Skin of body (tissue), 2 donors: ENCODE data around the gene NBAS. TPM values are rescaled to one million over a fixed set of nuclear protein-coding genes. Genes with fewer than 3 reads are reported as not detected.

Experiments used
- DNase-seq: peaks from one replicate; lab custom pipeline; 2025; lab: John Stamatoyannopoulos, UW
- total RNA-seq: library from RNA; depleted of rRNA; stranded (reverse); fragments of >200 nt; gene quantifications from one replicate; pipeline ENCODE4 v1.2.3, GENCODE V29; 2014

NBAS gene
- total RNA-seq, 1 donor from 2014 or later = 69.3 TPM

DNA sequence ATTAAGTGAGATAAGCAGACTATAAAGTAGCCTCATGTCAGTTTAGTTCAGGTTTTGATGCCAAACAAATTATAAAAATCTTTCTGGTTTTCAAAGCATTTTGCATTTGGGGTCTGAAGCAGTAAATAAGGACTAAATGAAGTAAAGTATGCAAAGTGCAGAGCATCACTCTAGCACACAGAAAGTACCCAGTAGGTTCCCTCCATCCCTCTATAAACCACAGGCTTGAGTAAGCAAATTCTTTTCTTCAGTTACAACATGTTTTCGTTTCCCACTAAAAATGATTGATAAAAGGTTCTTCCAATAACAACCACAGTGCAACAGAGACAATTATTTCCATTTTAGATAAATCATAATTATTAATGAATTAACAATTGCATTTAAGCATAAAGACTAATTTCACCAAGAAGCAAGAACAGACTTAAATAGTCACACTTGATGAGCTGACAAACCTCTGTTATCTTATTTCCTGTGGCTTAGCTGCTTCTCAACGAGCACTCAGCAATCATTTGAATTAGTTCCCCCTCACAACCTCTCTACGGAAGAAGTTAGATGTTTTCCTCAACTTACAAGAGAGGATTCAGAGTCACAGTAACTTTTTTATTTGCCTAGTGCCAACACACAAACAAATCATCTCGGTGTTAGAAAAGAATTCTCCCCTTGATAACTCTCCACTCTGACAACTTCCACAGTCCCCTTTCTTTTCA lies 249.8 kb downstream of the NBAS start:
- DNase-seq = no peak

DNA sequence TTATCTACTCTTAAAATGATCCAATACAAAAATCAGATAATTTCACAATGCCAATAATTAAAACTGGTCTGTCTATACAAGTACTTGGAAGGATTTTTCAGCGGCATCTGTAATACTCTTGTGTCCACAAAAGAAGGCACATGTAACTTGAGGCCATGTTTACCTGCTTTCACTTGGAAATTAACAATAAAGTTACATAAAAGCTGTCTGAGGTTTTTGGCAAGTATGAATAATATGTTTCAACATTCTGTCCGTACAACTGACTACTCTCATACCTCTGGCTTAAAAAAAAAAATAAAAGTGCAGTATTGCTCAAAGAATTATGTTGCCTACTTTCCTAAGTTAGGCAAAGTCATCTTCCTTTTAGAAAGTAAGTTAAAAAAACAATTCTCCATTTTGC lies 253.6 kb downstream of the NBAS start:
- DNase-seq = no peak

- DNase-seq = no peak
Measured at GRCh38 chr2:15306706-15307105, 254.4 kb downstream of the NBAS start.

GRCh38 chr2:15303874-15304273 lies 257.3 kb downstream of the NBAS start:
- DNase-seq = no peak

DNA sequence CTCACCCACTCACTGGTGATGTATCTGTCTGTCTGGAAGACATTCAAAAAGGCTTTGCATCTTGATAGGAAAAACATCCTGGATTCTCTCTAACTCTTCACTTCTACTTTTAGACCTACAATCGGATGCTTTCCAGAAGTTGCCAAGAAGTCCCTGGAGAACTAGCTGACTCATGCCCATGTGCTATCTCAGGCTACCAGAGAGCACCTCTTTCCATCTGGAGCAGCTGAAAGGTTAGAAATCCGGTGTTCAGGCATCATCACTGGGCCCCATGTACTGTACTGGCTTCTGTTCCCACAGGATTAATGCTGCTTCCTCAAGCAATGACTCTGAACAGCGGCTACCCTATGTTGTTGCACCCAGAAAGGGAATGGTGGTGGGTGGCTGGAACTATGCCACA lies 259.0 kb downstream of the NBAS start:
- no peak for DNase-seq

DNA sequence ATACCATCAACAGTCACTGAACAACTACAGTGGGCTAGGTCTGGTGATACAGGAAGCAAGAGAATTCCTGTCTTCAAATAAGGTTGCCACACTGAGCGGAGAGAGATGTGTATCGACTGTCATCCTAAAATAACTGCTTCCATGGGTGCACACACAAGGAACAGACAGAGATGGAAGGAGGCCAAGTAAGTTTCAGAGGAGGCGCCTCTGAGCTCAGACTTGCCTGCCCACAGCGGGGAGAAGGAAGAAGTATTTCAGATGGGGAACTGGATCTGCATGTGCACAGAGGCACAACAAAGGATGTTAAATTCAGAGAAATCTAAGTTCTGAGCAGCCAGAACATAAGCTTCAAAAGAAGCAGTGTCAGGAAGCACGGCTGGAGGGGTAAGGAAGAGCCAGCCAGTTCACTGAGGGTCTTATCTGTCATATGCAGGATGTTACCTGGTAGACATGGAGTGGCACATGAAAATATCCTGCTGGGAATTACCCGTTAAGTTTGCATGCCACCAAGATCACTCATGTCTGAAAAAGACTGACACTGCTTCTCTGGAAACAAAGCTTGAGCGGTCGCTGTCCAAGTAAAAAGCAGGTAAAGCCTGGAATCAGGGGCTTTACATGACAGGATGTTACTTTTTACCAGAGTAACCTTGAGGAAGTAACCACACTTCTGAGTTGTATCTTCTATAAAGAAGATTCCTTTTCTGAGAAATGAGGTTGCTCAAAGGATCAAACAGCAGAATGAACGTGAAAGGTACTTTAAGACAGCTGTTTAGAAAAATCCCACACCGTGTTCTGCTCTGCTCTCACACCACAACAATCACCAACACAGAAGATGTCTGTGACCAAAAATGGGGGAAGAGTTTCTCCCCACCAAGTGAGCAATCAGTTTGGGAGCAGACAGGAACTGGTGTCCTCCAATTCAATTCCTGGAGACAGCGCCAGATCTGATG lies 260.2 kb downstream of the NBAS start:
- no peak for DNase-seq

GRCh38 chr2:15299904-15300520 lies 261.1 kb downstream of the NBAS start:
- DNase-seq = no peak

- no peak for DNase-seq
Measured at GRCh38 chr2:15298770-15299169, 262.4 kb downstream of the NBAS start.

- DNase-seq = no peak
Measured at GRCh38 chr2:15293262-15293937, 267.7 kb downstream of the NBAS start.

GRCh38 chr2:15287447-15288184 lies 273.5 kb downstream of the NBAS start:
- DNase-seq = no peak

DNA sequence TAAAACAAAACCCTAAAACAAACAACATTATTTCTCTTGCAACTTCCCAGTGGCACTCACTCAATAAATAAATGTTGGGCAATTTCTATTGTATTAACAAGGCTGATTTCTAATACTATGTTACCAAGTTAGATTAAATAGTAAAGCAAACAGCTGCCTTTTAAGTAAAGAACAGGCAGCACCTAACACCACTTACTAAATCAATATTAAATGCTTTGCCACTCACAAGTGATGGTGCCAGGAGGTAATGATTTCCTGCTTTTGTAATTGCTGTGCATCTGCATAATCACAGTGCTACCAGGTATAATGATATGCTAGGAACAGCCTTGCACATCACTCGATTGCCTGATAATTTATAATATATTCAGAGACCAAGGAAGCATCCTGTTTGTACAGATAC lies 276.5 kb downstream of the NBAS start:
- DNase-seq = no peak

DNA sequence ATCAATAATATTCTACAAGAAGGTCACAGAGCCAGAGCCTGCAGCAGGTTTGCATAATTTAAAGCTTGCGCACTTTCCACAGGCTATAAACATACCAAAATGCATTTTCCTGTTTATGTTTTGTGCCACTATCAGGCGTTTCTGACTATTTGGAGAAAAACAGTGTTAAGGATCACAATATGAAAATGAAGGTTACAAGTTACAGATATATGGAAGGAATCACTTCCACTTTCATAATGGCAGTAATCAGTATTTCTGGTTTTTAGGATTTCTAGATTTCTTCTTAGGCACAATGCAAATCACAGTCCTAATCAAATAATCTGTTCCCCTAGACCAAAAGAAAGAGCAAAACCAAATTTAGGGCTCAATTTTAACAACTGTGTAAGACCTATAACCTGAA lies 279.5 kb downstream of the NBAS start:
- DNase-seq = no peak

GRCh38 chr2:15279201-15279876 lies 281.8 kb downstream of the NBAS start:
- DNase-seq = no peak

- DNase-seq = no peak
Measured at GRCh38 chr2:15278296-15278695, 282.8 kb downstream of the NBAS start.

DNA sequence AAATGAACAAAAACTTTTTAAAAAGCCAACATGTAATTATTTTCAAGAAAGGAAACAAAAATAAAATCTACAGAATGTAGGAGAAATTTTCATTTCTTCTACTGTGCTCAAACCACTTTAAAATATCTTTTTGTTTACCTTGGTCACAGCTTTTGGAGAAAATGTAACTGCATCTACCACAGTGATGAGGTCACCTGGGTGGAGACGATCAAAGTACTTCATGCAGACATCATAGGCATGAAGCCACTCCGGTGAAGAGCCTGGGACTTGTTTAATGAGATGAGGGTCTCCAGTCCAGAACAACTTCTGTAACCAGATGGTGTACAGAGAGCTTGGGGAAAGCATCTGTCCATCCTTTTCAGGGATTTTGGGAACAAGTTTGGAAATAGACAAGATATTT lies 285.8 kb downstream of the NBAS start:
- DNase-seq = no peak

DNA sequence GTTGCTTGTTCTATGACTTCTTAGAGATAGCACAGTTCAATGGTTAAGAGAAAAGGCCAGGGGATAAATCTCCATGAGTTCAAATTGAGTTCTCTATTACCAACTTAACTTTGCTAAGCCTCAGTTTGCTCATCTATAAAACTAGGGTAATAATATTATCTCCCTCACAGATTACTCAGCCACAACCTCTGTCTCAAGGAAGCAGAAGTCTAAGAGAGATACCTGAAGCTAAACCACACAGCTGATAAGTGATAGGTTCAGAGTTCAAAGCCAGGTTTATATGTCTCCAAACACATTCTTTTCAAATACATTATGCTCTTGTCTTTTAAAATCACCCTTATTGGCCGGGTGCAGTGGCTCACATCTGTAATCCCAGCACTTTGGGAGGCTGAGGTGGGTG lies 287.7 kb downstream of the NBAS start:
- no peak for DNase-seq

- DNase-seq = no peak
Measured at GRCh38 chr2:15272942-15273341, 288.2 kb downstream of the NBAS start.

DNA sequence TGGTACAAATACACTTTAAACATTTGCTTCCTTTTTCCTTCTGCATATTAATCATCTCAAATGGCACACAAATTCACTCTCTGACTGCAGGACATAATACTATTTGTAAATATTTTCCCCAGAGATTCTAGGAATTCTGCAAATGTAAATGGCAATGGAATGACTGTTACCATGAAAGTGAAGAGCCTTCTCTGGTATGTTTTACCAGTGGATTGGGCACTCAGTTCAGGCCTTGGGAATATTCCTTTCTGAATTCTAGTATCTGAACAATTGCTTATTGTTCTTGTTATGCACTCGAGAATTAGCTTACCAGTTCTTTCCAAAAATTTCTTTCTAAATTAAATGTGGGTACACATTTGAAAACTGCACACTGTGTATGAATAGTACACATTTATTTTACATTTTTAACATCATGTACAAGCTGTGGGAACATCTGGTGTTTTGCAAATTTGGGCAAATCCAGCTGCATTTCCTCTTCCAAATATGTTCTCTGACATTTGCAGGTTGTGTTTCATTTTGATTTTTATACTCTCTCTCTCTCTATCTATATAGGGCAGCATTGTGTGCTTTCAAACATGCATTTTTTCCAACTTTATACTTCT lies 289.1 kb downstream of the NBAS start:
- DNase-seq = no peak

- no peak for DNase-seq
Measured at GRCh38 chr2:15271276-15271675, 289.9 kb downstream of the NBAS start.

DNA sequence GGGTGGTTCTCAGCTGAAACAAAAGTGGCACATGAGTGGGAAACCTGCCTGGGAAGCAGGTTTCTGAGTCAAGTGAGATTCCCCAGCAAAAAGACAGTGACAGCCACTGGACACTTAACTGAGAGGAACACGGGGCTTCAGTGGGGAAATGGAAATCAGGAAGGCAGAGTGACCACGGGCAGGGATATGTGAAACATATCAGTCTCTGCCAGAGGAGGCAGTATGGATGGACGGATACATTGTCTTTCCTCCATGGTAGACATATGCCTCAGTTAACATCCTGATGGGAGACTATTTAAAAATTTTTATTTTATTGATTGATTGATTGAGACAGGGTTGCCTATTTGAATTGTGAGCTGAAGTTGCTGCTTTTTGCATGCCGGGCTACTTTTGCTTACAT lies 292.1 kb downstream of the NBAS start:
- no peak for DNase-seq
